DLD1 (cell line): Measurements from ENCODE around the gene DGKI.

ENCODE experiments used
- in situ Hi-C: cut with HindIII; loops from 2 replicates; pipeline ENCODE4 v1.10.0; 2017; ENCODE audit warnings: low sequenced_read_pairs

DGKI gene

GRCh38 chr7:137692399-137692798 lies 154.4 kb downstream of the DGKI start:
- in situ Hi-C loops, result no loop called here

- in situ Hi-C loops, result no loop called here
Observed at GRCh38 chr7:137691566-137691965, 155.2 kb downstream of the DGKI start.

GRCh38 chr7:137690635-137691034 lies 156.1 kb downstream of the DGKI start:
- in situ Hi-C loops, result no loop called here

- in situ Hi-C loops, result no loop called here
Observed at GRCh38 chr7:137689761-137690160, 157.0 kb downstream of the DGKI start.

DNA sequence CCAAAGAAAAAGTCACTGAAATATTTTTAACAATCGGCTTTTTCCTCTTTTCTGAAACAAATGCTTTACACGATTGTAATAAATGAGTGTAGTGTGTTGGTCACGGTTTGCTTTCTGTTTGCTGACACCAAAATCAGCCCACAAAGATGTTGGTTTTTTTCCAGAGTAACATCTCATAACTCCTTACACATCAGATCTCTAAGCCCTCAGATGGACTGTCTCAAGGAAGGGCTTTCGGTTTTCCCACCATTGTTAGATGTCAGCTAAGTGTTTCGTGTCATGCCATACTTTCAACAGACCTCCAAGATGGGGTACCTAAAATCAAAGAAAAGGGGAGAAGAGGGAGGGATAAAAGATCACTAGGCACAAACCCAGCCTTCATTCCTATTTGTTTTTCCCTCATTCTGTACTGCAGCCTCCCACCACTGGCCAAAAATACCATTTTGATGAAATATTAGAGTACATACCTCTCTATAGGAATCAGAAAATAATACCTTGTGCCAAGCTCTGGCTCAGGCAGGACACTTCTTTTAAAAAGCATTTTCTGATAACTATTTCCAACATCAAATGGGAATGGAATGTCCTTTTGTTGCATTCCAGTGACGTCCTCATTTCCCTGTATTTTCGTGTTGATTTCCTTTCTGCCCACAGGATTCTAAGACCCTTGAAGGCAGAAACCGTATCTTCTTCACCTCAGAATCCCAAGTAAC lies 159.1 kb downstream of the DGKI start:
- in situ Hi-C loops, result no loop called here

- in situ Hi-C loops, result no loop called here
Observed at GRCh38 chr7:137685433-137686164, 161.2 kb downstream of the DGKI start.

DNA sequence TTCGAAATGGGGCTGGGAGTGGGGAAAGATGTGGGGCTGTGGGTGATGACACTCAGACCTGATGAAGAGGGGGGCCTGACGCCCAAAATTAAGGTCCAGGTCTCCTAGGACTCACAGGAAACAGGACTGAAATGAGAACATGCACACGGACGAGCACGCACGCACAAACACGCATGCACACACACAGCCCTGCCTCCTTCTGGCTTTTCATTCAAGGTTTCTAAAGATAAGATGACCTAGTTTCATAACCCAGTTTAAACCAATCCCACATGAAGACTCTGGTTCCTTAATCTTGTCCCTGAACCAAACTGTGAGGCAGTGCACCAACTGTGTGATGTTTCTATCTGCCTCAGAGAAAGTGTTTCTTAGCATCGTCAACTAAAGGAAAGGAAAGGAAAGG lies 162.0 kb downstream of the DGKI start:
- in situ Hi-C loops, result no loop called here

DNA sequence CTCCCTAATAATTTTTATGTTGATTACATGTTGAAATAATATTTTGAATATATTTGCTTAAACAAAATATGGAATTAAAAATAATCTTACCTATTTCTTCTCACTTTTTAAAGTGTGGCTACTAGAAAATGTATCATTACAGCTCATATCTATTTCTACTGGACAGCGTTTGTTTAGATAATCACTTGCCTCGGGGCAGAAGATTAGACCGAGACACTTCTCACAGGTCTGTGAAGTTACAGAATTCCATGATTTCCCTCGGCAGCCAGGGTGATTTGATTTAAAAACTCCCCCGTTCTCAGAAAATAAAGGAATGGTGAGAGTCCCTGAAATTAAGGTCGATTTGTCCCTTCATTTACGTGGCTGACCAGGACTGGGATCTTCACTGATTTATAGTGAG lies 162.5 kb downstream of the DGKI start:
- in situ Hi-C loops, result no loop called here

- in situ Hi-C loops, result no loop called here
Observed at GRCh38 chr7:137682596-137682995, 164.2 kb downstream of the DGKI start.

GRCh38 chr7:137681657-137682562 lies 164.9 kb downstream of the DGKI start:
- in situ Hi-C loops, result no loop called here

DNA sequence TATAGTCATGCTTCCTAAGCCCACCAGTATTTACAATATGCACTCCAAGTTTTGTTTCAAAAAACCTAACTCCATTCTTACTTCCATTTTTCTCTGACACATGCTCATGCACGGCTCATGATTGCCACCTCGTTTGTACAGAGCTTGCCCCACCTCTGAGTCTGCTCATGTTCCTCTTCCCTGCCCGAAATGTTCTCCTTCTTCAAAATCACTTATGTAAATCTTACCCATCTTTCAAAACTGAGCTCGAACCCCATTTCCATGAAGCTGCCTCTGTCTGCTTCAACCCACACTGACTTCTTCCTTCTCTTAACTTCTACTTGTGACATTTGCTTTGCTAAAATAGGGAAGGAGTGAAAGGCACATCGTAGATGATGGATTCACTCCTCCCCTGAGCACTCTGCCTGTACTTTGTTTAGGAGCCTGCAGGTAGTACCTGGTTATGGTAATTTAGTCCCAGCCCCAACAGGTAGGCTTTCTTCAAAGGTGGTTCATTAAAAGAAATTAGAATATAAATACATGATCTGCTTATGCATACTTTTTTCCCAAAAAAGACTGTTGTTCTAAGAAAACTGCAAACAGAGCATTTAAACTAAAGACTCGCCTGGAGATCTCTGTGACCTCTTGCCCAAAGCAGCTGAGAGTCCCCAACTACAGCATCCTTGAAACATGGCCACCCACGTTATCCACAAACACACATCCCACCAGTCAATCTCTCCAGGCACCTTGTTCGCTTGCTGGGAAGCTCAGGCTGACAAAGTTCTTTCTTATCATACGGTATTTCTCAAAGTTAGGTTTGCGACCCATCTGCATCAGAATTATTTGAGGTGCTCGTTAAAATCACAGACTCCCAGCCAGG lies 172.0 kb downstream of the DGKI start:
- in situ Hi-C loops, result no loop called here

GRCh38 chr7:137674048-137674447 lies 172.7 kb downstream of the DGKI start:
- in situ Hi-C loops, result no loop called here

- in situ Hi-C loops, result no loop called here
Observed at GRCh38 chr7:137671920-137672319, 174.9 kb downstream of the DGKI start.

- in situ Hi-C loops, result no loop called here
Observed at GRCh38 chr7:137670222-137671064, 176.3 kb downstream of the DGKI start.

GRCh38 chr7:137669706-137670105 lies 177.1 kb downstream of the DGKI start:
- in situ Hi-C loops, result no loop called here

- in situ Hi-C loops, result no loop called here
Observed at GRCh38 chr7:137668404-137668803, 178.4 kb downstream of the DGKI start.

DNA sequence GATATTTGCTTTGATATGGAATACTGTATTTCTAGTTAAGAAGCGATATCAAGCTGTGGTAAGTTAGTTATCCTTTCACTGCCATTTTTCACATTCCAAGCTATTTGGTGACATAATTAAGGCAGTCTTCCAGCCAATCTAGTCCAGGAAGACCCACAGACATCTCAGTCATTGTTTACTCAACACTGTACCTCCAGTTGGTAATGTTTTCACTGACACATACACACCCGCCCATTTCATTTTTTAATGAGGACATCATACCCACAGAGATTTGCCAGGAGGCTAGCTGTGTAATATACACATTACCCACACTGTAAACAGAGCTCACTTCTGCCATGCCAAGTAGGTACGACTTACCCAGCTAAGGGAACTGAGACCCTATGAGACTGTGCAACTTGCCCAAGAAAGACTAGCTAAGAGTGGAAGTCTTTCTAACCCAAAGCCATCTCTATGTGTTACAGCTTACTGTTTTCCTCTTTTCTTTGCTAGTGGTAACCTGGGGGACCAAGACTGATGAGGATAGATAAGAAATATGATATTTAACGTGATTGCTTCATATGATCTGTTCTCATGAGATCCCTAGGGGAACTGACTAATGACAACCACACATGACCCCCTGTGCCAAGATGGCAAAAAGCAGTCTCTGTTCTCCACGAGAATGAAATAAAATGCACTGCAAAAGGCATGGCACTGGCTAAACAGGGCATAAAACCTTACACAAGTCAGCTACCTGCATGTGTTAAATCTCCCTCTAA lies 179.0 kb downstream of the DGKI start:
- in situ Hi-C loops, result no loop called here

DNA sequence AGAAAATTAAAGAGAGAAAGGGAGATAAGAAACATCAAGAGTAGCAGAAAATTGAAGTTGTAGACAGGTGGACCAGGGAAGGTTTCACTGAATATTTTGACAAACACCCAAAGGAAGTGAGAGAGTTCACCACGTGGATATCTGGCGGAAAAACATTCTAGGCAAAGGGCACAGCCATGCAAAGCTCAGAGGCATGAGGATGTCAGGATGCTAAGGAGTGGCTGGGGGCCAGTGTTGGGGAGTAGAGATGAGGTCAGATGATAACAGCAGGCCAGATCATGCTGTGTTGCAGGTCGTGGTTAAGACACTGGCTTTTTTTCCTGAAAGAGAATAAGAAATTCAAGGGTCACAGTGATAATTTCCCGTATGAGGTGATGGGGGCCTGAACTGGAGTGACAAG lies 181.9 kb downstream of the DGKI start:
- in situ Hi-C loops, result no loop called here

DNA sequence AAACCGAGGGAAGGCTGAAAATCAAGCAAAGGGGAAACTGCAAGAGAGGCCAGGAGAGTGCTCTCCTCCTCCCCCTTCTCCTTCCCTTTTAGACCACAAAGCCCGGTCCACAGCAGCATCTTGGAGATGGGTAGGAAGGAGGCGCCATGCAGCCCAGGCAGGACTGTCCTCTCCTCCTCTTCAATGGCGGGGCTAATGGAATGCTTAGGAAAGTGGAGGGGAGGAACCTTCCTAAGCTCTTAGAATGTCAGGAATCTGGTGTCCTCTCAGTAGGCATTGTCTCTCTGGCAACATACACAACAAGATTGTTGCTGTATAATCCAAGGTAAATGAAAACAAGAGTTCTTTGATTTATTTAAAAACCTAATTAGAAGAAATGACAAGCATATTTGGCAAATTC lies 185.1 kb downstream of the DGKI start:
- in situ Hi-C loops, result no loop called here
